NCI-H128 (cell line): ENCODE measurements around the gene FCN2.

Source experiments
- DNase-seq: peaks from one replicate; lab custom pipeline; 2025; ENCODE audit not compliant: unreplicated experiment; lab: John Stamatoyannopoulos, UW

FCN2 gene

DNA sequence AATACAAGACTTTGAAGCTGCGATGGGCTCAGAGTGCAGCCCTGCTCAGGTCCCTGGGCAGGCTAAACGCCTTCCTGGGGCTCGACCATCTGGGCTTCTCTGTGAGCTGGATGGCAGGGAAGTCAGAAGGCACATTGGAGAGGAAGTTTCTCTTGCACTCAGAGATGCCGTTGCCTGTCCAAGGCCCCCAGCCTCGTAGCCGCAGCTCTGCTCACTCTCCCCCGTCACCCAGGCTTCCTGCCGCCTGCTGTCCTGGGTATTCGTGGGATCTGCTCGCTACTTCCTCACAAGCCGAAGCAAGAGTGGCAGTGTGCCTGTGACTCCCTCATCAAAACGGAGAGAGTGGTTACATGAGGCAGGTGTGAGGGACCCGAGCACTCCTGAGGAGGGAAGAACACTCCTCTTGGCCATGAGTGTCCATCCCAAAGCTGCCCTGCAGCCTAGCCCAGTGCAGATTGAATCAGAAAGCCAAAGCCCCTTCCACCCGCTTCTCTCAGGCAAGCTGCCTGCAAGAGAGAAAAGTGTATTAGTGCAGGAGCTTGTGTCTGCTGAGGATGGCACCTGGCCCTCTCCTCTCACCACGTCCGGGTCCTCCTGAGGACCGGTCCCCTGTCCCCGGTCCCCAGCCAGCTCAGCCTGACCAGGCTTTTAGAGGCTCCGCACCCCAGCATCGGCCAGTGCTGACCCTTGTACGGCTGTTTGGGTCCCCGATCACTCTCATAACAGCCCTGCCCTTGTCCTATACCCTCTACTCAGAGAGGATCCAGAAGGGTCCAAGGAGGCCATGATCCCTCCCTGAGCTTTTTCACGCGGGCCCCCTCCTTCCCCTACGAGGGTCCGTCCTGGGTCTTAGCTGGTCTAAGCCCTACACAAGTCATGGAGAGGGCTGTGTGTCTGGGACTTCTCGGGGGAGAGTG lies 7.3 kb downstream of the FCN2 start:
- DNase-seq = no peak

DNA sequence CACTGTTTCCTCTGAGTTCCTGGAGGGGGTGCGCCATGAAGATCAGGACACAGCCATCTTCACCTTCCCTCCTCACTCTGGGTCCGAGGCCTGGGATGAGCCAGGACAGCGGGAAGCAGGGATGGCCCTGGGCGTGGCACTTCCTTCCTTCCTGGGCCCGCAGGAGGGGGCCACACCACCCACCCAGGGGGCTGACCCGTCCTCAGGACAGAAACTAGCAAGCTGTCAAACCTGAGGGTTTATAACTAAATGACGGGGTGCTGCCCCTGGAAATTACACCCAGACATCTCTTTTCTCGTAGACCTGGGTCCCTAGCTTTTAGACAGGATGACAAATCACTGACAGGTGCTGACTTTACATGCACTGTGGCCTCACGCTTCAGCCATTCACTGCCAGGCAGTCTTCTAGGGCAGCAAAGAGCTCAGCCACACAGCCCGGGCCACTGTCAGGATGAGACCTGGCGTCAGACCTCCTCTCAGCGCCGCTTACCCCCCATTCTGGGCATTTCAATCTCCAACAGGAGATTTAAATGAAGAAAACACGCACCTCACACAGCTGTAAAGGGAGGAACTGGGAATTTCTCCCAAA lies 8.1 kb downstream of the FCN2 start:
- DNase-seq = no peak

DNA sequence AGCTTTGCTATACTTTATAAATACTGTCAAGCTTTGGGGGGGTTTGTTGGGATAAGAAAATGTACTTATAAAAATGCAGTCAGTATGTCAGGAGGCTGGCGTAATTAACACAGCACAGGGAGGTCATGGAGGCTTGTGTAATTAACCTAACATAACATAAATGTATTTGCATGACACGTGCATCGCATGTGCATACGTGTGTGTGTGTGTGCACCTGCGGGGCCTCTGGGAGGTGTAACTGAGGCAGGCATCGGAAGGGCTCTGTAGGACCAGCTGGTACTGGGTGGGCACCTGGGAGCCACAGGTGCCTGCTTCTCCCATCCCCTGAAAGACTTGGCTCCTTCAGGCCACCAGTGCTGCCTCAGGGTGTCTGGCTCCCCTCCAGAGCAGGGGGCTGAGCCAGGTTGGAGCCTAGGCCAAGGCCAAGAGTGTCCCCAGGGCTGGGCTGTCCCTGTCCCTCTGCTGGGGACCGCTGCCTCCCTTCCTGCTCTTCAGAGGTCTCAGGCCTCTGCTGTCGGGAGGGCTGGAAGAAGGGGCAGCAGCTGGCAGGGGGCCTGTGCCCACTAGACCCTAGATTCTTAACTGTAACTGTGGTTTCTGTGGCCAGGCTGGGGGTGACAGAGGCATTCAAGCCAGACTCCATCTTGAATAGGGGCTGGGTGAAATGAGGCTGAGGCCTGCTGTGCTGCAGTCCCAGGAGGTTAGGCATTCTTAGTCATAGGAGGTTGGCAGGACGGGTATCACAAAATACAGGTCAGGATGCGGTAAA lies 9.0 kb downstream of the FCN2 start:
- DNase-seq = no peak

GRCh38 chr9:134890155-134890495 lies 9.5 kb downstream of the FCN2 start:
- no peak for DNase-seq

- DNase-seq = no peak
These were observed 10.4 kb downstream of the FCN2 start for GRCh38 chr9:134891053-134891452.

DNA sequence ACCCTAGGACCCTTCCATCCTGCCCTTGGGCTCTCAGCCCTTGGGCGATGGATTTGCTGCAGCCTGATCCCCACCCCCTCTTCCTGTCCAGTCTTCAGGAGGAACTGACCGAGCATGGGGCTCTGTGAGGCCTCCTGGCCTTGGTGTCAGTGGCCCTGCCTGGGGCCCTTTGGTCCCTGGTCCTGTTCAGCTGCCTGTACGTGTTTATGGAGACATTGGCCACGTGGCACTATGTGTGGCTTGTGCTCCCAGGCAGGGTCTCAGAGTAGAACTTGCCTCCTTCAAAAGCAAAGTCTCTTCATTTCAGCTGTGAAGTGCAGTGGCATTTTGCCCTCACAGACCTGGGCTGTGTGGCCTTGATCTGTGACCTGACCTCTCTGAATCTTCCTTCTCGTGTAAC lies 11.1 kb downstream of the FCN2 start:
- no peak for DNase-seq

- DNase-seq = no peak
These were observed 11.6 kb downstream of the FCN2 start for GRCh38 chr9:134892221-134892620.

DNA sequence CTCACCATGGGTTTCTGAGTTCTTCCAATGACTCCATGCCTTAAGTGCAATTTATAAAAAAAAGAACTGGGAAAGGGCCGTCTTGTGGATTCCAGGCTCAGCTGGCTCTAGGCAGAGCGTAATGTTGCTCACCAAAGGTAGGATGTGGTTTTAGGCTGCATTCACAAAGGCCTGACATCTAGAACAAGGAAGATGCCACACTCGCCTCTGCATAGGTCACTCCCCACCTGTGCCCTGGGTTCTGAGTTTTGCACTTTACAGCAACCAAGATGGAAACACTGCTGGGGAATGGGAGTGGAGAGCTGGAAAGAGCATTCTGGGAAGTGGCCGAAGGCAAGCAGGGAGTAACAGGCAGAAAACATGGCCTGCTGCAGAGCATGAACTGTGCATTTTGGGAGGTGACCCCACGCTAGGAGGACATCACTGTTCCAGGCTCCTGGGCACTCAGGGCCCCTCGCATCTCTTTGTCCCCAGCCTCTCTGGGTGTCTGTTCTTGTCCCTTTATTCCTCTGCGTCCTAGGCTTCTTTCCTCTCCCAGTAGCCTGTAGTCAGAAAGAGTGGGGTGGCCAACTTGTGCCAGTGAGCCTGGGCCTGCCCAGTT lies 12.3 kb downstream of the FCN2 start:
- DNase-seq = no peak

GRCh38 chr9:134894136-134894860 lies 13.7 kb downstream of the FCN2 start:
- no peak for DNase-seq

DNA sequence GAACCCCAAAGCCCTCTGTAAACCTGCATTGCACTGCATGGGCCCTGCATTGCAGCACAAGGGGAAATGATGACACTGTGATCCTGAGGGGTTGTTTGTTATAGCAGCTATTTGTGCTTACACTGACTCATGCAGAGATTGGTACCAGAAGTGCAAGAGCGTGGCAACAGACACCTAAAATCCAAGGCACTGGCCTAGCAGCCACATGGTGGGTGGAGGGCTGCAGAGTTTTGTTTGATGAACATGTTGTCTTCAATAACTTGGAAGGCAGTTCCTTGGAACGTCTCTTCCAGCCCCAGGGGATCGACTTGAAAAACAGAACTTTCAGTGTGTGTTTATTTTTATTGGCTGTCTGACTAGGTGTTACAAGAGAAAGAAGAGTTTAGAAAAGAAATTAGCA lies 14.5 kb downstream of the FCN2 start:
- DNase-seq = no peak

- DNase-seq = no peak
These were observed 14.9 kb downstream of the FCN2 start for GRCh38 chr9:134895567-134895907.

GRCh38 chr9:134895908-134896833 lies 15.6 kb downstream of the FCN2 start:
- DNase-seq = no peak

- no peak for DNase-seq
These were observed 16.4 kb downstream of the FCN2 start for GRCh38 chr9:134896834-134897583.

- no peak for DNase-seq
These were observed 17.1 kb downstream of the FCN2 start for GRCh38 chr9:134897584-134898170.

DNA sequence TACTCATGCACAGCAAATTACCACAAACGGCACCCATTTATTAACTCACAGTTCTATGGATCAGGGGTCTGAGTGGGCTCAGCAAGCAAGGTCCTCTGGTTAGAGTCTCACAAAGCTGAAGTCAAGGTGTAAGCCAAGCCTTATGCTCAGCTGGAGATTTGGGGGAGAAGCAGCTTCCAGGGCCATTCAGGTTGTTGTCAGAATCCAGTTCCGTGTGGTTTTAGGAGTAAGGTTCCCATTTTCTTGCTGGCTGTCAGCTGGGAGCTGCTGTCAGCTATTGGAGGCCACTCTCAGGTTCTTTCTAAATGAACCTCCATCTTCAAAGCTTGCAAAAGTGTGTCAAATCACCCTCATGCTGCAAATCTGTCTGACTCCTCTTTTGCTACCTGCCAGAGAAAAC lies 17.7 kb downstream of the FCN2 start:
- DNase-seq = no peak

GRCh38 chr9:134899168-134899567 lies 18.6 kb downstream of the FCN2 start:
- no peak for DNase-seq

GRCh38 chr9:134899818-134900217 lies 19.2 kb downstream of the FCN2 start:
- no peak for DNase-seq

GRCh38 chr9:134902936-134903335 lies 22.3 kb downstream of the FCN2 start:
- no peak for DNase-seq
